D721Med (cell line): ENCODE data around the gene METAP1D.
"Not testable (repeated sequence)": the region's sequence is repeated elsewhere in the genome, so short reads cannot be mapped to it uniquely, and the experiment has no call there.

Experiments used
- DNase-seq: peaks from one replicate; pipeline ENCODE4 v3.0.0; 2011; ENCODE audit warnings: low spot score; ENCODE audit not compliant: insufficient read length
- FAIRE-seq: peaks from 2 replicates; lab custom pipeline; 2011; peaks lifted over from hg19 to GRCh38; lab: Jason Lieb, UNC
- CTCF ChIP-seq: IDR thresholded peaks from 2 replicates; pipeline ENCODE4 v1.5.1; 2012; ENCODE audit warnings: mild to moderate bottlenecking, control low read depth; ENCODE audit not compliant: insufficient read depth; ENCODE audit errors: missing control alignments

The METAP1D gene

GRCh38 chr2:172053486-172053885 lies 53.7 kb downstream of the METAP1D start:
- no peak for FAIRE-seq
- no peak for DNase-seq
- TF ChIP-seq CTCF: no peak

DNA sequence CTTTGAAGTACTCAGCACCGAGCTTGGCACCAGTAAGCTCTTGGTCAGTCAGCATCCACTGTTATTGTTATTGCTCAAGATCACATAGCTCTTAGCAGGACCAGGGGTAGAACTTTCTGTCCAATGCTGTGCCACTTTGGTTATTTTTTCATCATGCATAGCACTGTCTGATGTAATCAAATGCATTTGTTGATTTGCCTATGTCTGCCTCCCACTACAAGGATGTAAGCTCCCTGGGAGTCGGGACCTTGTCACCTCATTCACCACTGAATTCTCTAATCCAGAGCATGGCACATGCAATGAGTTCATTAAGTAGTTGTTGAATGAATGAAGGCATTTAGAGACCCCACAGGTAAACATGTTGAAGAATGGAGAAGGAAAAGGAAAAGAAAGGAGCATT lies 56.5 kb downstream of the METAP1D start:
- no peak for FAIRE-seq
- DNase-seq: no peak
- TF ChIP-seq CTCF: no peak

DNA sequence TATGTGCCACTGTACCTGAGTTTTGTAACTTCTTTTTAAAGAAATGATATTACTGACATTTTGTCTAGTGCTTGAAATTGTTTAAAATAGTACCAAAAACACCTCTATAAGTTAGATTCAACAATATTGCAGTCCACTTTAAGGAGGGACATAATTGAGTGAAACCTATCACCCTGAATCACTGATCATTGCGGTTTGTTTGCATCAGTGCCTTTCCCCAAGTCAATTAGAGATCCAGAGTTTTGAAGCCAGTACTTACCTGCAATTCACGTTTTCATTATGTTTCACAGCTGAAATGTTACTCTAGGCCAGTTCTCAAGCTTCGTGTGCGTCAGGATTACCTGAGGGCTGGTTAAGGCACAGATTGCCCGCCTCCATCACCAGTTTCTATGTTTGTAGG lies 58.9 kb downstream of the METAP1D start:
- DNase-seq (no peak), FAIRE-seq (no peak)
- no peak for TF ChIP-seq CTCF

DNA sequence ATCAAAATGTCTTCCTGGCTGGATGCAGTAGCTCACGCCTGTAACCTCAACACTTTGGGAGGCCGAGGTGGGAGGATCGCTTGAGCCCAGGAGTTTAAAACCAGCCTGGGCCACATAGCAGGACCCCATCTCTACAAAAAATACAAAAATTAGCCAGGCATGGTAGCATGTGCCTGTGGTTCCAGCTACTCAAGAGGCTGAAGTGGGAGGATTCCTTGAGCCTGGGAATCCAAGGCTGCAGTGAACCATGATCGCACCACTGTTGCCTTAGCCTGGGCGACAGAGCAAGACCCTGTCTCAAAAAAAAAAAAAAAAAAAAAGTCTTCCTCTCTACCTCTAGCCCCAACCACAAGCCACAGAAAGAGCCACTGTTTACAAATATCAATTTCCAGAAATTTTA lies 60.4 kb downstream of the METAP1D start:
- FAIRE-seq, DNase-seq: not testable (repeated sequence)

DNA sequence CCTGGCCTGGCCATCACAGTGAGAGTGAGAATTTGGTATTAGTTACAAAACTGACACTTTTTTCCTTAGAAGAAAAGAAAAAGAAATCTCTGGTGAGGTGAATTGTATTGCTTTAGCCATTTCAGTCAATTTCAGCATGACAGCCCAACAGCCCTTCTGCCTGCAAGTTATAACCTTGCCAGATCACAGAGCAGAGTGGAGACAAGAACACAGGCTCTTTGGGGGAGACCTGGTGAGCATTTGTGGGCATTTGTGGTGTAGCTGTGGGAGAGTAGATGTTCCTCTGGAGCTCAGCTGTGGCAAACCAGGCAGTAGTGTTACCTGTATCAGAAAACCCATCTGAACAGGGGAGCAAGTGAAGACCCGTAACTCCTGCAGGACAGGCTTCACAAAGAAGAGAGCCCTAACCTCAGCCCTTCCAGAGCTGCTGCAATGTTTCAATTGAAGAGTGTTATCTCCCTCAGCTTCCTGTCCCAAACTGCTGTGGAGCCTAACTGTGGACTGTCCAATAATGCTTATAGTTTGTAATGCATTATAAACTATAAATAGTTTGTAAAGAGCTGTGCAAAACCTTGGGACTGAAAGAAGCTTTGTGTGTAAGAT lies 62.8 kb downstream of the METAP1D start:
- no peak for TF ChIP-seq CTCF
- DNase-seq (no peak), FAIRE-seq (no peak)

DNA sequence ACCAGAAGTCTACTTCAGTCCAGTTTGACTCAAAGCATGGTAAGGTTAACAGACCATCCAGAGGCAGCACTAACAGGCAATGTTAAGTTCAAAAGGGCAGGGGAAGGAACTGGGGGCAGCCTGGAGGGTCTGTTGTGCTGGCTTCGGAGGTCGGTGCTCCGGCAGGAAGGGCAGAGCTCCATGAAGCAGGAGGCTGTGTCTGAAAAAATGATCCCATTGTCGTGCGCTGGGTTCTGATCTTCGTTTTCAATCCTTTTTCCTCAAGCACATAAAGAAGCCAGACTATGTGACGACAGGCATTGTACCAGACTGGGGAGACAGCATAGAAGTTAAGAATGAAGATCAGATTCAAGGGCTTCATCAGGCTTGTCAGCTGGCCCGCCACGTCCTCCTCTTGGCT lies 63.7 kb downstream of the METAP1D start:
- FAIRE-seq (no peak), DNase-seq (no peak)
- TF ChIP-seq CTCF: no peak

GRCh38 chr2:172065111-172065510 lies 65.4 kb downstream of the METAP1D start:
- FAIRE-seq: no peak
- DNase-seq: no peak
- TF ChIP-seq CTCF: no peak
